GM18511 (cell line): ENCODE data around the gene TRIM28.
"Not testable (repeated sequence)": the region's sequence is repeated elsewhere in the genome, so short reads cannot be mapped to it uniquely, and the experiment has no call there.

Source experiments
- ATAC-seq: cut with Tn5 transposase; IDR thresholded peaks from one replicate; pipeline ENCODE4 v1.9.1; 2021; ENCODE audit warnings: mild to moderate bottlenecking, moderate library complexity; ENCODE audit not compliant: unreplicated experiment

TRIM28 gene

GRCh38 chr19:58518256-58519086, 25.4 kb upstream of the TRIM28 start:
- ATAC-seq = no peak

GRCh38 chr19:58519087-58519354, 24.8 kb upstream of the TRIM28 start:
- ATAC-seq = peak; percentile 11

DNA sequence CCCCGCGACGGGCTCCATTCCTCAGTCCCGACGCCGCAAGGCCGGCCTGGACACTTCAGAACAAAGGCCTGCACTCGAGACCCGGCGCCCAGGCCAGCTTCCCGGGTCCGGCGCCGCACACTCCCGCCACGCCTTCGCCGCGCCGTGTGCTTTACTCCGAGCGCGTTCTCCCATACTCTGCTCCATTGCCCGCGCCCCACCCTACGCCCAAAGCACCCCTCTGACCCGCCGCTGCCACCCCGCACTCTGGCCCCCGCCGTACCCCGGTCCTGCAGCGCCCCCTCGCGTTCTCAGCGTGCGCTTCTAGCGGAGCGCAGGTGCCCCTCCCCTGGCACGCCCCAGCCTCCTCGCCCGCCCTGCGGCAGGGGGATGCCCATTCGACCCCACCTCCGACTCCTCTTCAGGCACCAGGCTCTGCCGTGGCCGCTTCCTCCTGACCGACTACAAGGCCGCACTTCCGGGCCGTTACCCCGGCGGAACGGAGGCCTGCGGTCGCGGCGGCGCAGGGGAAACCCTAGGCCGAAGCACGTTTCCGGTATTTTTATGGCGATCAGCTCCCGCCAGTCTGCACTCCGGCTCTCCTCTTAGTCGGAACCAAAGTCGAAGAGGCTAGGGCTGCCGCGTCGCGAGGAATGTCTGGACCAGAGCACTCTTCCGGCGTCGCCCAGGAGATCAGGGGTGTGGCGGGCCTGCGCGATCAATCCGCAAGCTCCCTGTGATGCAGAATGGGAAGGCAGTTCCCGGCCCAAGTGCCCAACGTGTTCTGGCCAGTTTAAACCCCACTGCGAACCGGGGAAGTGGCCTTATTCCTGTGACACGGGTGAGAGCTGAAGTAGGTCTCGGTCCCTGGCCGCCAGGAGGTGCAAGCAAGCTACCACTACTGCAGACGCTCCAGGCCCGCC, 24.3 kb upstream of the TRIM28 start, which contains the start of gene ZBTB45:
ZBTB45 (minus strand) TSS at position 456 of the 902 bp plus-strand sequence. CDS start 2,137 bp downstream, outside the sequence.
- ATAC-seq = peak; percentile 86

- ATAC-seq = no peak
Observed at GRCh38 chr19:58520257-58520599, 23.6 kb upstream of the TRIM28 start.

- ATAC-seq = no peak
Observed at GRCh38 chr19:58521651-58522050, 22.2 kb upstream of the TRIM28 start.

DNA sequence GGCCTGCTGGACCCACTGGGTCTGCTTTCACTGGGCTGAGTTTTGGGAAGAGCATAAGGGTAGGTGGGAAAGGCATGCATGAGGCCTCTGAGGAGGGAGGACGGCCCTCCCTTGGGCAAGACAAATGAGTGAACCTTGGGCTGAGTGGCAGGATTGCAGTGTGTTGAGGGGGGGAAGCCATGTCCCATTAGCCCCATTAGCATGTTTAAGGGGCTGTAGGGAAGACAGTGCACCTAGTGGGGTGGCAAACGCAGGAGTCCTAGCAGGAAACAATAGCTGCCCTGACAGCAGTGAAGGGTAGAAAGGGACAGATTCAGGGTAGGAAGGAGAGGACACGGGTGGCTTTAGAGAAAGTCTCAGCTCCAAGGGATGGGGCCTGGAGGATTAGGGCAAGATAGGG, 21.2 kb upstream of the TRIM28 start:
- ATAC-seq = no peak

- ATAC-seq = no peak
Observed at GRCh38 chr19:58529405-58529804, 14.5 kb upstream of the TRIM28 start.

- ATAC-seq = no peak
Observed at GRCh38 chr19:58531034-58531840, 12.6 kb upstream of the TRIM28 start.

GRCh38 chr19:58535857-58536256, 8.0 kb upstream of the TRIM28 start:
- ATAC-seq = no peak

DNA sequence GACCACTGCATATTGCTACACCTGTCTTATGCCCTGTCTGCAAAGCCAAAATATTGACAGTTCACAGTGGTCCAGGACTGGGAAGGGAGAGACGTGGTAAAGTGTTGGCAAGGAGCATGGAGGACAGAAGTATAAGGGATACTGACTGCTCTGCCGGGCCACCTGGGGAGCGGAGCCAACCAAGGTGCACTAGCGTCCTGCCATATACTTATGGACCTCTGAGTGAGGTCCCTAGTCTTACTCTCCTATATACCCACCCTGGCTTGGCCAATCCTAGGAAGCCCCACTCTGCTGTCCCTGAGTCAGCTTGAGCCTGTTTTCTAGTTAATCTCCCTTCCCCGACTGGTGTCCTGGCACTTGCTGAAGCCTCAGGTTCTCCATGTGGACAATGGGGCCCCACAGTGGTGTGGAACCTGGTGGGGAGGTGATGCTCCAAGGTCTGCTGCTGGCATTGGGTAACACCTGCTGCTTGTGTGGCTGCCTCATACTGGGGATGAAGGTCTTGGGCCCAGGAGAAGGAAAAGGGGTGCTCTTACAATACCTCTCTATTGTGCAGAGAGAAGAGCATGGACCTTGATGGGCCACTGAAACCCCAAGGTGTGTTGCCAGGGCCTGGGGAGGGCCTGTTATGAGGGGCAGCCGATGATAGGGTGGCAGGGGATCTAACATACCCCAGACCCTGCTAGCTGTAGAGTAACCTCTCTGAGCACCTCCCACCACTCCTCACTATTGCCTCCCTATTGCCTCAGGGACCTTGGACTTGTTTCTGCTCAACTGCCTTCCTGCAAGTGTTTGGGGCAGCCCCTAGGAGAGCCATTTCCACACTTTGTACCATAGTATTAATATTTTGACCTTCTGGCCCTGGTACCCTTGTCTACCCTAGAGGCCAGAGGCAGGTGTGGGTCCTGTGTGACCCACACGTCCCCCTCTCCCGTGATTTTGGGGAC, 6.7 kb upstream of the TRIM28 start:
- ATAC-seq = no peak

DNA sequence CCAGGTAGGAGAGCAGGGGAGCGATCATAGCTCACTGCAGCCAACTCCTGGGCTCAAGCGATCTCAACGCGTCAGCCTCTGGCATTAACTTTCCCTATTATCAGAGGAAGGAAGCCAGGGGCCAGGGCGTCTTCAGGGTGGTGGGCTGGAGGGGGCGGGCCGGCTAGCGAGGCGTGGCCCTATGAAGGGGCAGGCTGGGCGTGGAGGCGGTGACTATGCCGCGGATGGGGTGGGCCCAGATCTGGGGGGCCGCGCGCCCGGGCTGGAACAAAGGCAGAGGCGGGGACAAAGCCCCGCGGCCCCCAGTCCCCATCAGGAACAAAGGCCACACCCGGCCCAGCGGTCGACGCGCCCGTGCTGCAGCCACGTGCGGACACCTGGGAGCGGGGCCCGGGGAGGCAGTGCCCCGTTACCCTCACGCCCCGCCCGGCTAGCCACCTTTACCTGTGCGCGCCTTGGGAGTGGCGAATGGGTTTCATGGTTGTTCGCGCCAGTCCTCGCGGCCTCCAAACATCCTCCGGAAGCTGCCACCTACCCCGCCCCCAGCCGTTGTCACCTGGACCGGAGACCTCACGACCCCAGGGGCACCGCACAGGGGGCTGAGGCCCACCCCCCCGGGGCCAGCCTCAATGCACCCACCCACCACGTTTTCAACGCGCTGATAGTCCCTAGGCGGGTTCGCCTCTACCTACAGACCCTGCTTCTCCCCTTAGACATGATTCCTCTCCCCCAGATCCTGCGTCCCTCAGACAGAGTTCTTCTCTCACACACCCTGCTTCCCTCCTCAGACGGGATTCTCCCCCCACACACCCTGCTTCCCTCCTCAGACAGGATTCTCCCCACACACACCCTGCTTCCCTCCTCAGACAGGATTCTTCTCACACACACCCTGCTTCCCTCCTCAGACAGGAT, 5.4 kb upstream of the TRIM28 start:
- ATAC-seq = no peak

DNA sequence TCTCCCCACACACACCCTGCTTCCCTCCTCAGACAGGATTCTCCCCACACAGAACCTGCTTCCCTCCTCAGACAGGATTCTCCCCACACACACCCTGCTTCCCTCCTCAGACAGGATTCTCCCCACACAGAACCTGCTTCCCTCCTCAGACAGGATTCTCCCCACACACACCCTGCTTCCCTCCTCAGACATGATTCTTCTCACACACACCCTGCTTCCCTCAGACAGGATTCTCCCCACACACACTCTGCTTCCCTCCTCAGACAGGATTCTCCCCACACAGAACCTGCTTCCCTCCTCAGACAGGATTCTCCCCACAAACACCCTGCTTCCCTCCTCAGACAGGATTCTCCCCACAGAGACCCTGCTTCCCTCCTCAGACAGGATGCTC, 4.7 kb upstream of the TRIM28 start:
- not testable (repeated sequence) for ATAC-seq

GRCh38 chr19:58542641-58543372, 1.1 kb upstream of the TRIM28 start:
- not testable (repeated sequence) for ATAC-seq

GRCh38 chr19:58544591-58545285, 874 bp downstream of the TRIM28 start:
- ATAC-seq = peak; percentile 48

DNA sequence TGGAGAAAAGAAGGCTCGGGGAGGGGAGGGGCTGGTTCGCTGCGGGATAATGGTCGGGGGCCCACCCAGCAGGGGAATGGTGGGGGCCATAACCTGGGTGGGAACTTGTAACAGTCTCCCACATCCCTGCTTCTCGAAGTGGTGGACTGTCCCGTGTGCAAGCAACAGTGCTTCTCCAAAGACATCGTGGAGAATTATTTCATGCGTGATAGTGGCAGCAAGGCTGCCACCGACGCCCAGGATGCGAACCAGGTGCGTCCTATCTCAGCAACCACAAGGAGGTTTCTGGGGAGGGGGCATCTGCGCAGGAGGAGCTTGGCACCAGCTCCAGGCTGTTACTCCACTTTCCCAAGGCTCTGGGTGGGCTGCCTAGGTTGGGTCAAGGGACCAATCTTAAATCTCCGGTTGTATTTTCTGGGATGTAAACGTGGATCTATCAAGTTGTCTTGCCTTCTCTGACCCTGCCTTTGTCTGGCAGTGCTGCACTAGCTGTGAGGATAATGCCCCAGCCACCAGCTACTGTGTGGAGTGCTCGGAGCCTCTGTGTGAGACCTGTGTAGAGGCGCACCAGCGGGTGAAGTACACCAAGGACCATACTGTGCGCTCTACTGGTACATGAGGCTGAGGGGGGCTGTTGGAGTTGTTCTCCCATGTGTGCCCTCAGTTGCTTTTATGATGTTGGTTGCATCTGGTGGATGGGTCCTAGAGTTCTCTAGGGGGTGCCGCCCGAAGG, 1.6 kb downstream of the TRIM28 start:
- no peak for ATAC-seq

- no peak for ATAC-seq
Observed at GRCh38 chr19:58546019-58546530, 2.2 kb downstream of the TRIM28 start.
